ENCODE data around the gene CENPN.

CENPN gene, protein sequence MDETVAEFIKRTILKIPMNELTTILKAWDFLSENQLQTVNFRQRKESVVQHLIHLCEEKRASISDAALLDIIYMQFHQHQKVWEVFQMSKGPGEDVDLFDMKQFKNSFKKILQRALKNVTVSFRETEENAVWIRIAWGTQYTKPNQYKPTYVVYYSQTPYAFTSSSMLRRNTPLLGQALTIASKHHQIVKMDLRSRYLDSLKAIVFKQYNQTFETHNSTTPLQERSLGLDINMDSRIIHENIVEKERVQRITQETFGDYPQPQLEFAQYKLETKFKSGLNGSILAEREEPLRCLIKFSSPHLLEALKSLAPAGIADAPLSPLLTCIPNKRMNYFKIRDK

DNA sequence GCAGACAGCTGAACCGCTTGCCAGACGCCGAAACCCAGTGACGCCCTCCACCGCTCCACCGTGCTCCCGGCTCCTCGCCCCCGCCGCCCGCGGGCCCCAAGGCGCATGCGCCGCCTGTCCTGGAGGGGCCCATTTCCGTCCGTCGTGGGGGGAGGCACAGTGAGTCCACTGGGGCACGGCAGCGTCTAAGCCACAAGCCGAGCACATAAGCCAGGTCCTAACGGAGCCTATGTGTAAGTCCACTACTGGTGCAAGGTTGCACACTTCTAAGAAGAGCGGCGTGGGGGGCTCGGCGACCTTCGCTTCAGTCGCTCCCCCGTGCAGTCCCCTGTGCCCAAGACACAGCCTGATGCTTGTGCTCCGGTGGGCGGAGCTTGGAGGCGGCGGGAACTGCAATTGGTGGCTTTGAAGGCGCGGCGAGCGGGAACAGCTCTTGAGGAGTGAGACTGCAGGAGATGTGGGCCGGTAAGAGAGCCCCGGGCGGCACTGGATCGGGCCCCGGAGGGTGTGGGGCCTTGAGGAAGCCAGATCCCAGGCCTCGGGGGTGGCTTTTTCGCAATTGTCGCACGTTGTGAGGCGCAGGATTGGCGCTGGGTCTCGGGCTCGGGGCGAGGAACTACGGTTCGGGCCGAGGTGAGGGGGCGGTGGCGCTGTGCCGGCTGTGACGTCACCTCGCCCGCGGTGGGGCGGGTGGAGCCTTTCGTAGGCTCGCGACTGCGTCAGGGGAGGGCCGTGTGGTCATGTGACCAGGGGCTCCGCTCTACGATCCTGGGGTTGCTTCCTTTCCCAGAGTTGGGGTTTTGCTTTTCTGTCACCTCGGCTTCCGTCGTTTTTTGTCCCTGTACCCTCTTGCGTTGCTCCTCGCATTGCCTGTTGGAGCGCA, at the start of gene CENPN, which contains the start of gene CMC2:
Gene CENPN, plus strand, starts transcription at position 402 of the 883 bp plus-strand sequence. CDS start 4,726 bp downstream, outside the sequence.
Gene CMC2, minus strand, starts transcription at position 73 of the 883 bp plus-strand sequence. CDS start 9,491 bp downstream, outside the sequence.
- peak; percentile 98 for DNase-seq
- in situ Hi-C loops (cut with MboI; ENCODE audit: low pct_unique_long_range_greater_than_20kb, low sequenced_read_pairs), result no loop called here

DNA sequence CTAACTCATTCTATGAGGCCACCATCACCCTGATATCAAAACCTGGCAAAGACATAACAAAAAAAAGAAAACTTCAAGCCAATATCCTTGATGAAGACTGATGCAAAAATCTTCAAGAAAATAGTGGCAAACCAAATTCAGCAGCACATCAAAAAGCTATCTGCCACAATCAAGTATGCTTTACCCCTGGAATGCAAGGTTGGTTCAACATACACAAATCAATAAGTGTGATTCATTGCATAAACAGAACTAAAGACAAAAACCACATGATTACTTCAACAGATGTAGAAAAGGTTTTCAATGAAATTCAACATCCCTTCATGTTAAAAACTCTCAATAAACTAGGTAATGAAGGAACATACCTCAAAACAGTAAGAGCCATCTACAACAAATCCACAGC, 48.7 kb upstream of the CENPN start:
- in situ Hi-C loops (cut with MboI; ENCODE audit: low pct_unique_long_range_greater_than_20kb, low sequenced_read_pairs), result no loop called here
- no peak for DNase-seq

DNA sequence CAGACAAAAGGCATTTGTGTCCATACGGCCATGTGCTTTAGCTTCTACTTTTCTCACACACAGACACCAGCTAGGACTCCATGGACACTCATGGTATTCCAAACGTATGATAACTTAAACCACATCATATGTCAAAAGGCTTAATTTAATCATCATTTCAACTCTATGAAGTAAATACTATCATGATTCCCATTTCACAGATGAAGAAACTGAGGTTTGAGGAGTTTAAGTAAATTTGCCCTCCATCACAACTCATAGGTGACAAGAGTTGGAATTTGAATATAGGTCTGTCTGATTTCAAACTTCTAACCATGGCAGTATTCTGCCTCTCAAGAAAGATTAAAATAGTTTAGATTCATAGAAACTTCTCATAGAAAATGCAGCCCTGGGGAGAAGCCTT, 44.1 kb upstream of the CENPN start:
- in situ Hi-C loops (cut with MboI; ENCODE audit: low pct_unique_long_range_greater_than_20kb, low sequenced_read_pairs), result no loop called here

DNA sequence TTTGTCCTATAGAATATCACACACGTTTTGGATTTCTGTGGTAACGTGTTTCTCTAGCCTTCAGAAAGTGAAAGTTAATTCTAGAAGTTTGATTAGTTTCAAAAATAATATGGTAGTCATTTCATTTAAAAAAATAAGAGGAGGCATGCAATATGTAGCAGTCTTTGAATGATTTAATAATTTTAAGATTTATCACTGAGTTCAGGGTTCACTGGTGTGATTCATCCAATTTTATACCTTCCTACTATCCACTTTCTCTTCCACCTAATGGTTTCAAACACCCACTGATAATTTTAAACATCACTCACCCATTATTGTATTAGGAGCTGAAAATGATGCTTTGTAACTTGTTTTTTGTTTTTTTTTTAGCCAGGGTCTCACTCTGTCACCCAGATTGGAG, 42.7 kb upstream of the CENPN start:
- no peak for DNase-seq
- in situ Hi-C loops (cut with MboI; ENCODE audit: low pct_unique_long_range_greater_than_20kb, low sequenced_read_pairs), result no loop called here

More for the DNA sequence above, 44.1 kb upstream of the CENPN start:
- DNase-seq, result no peak

DNA sequence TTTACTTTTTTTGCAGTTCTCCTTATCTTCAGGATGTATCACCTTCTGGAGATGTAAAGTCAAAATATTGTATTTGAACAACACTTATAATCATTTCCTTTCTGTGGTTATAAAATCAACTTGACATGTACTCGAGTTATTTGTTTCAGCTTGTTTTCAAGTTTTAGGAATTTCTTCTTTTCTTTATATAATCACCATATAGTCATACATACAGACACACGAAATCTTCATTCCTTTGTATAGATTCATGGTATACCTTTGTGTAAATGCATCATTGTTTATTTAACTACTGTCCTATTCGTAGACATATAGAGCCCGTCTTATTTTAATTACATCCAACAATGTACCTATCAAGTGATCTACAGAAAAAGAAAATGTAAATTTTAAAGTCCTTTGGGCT, 40.4 kb upstream of the CENPN start:
- in situ Hi-C loops (cut with MboI; ENCODE audit: low pct_unique_long_range_greater_than_20kb, low sequenced_read_pairs), result no loop called here
- DNase-seq, result no peak

DNA sequence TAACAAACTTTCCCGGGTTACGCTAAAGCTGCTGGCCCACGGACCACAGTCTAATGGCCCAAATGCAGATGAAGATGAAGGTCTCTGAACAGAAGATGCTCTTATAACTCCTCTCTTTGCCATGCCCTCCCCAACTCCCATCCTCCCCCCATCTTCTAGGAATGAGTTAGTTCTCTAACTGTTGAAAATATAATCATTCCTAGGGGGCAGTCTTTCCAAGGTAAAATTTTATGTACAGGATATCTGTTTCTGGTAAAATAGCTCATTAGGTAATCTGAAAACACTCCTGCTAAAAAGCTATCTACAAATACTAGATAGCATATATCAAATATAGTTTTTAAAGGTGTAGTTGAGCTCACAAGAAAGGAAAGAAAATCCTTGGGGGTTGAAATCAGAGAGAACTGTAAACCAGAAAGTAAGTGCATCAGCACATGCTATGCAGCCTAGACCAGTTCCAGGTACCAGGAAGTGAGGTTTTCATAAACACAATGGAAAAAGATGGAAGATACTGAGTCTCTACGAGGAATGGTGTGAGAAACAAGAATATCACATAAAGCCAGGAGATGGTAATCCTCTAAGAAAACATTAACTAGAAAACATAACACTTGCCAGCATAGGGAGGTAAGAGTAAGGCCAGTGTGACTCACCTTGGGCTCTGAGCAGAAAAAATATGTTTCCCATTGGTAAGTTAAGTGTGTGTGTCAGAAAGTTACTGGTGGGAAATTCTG, 38.5 kb upstream of the CENPN start:
- no peak for DNase-seq
- in situ Hi-C loops (cut with MboI; ENCODE audit: low pct_unique_long_range_greater_than_20kb, low sequenced_read_pairs), result no loop called here

DNA sequence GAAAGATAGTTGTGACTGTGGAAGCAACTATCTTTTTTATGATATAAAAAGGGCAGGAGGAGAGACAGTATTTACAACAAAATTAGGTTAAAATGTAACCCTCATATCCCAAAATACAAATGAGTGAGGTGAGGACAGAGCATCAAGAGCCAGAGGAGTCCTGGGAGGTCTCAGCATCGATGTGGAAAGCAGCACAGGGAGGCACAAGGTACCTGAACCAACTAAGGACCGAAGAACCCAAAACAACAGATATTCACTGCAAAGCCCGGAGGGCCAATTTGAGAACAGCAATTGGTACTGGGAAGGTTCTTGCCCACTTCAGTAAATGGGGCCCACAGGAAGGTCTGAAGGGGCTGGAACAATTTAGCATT, 37.9 kb upstream of the CENPN start:
- in situ Hi-C loops (cut with MboI; ENCODE audit: low pct_unique_long_range_greater_than_20kb, low sequenced_read_pairs), result no loop called here
- no peak for DNase-seq

DNA sequence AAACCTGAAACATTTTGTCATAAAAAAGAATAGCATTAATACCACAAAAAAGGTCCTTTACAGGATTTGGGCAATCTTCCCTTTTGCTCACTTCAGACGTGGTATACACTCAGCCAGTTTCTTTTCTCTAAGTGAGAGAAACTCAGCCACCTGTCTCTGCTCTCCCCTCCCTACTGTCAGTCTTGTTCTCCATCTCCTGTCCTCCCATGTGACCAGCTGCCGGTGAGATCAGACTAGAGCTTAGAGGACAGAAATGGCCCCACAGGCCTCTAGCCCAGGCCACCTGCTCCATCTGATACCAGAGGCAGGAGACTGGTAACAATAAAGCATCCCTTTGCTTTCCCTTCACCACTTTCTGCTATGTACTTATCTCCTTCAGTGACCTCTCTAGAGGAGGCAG, 35.2 kb upstream of the CENPN start:
- DNase-seq, result no peak
- in situ Hi-C loops (cut with MboI; ENCODE audit: low pct_unique_long_range_greater_than_20kb, low sequenced_read_pairs), result no loop called here

DNA sequence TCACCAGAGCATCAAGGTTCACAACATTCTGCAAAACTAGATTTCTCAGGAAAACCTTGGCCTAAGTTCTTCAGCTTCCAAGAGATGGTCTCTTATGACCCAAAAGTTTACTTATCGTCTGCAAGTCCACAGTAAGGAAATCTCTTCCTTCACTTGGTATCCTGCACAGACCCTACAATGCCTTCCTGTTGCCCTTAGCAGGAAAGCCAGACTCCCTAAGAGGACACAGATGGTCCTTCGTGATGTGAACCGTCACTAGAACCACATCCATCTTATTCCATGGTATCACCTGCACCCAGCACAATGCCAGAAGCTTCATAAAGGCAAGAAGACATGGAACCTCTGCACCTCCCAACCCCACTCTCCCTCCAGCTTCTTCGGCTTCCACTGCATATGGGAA, 34.4 kb upstream of the CENPN start:
- DNase-seq, result no peak
- in situ Hi-C loops (cut with MboI; ENCODE audit: low pct_unique_long_range_greater_than_20kb, low sequenced_read_pairs), result no loop called here

DNA sequence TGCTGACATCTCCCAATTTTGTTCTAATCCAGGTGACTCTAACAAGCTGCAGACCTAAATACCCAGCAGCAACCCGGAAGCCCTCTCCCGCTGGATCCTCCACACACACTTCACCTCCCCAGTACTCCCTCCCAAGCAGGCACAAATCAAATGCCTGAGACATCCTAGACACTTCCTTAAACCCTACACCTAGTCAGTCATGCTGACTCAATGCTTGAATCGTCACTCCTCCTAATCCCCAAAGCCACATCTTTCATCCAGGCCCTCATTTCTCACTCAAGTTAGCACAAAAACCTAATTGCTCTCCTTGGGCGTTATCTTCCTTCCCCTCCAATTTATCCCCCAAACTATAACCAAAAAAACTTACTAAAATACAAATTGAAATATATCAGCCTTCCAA, 33.0 kb upstream of the CENPN start:
- no peak for DNase-seq

DNA sequence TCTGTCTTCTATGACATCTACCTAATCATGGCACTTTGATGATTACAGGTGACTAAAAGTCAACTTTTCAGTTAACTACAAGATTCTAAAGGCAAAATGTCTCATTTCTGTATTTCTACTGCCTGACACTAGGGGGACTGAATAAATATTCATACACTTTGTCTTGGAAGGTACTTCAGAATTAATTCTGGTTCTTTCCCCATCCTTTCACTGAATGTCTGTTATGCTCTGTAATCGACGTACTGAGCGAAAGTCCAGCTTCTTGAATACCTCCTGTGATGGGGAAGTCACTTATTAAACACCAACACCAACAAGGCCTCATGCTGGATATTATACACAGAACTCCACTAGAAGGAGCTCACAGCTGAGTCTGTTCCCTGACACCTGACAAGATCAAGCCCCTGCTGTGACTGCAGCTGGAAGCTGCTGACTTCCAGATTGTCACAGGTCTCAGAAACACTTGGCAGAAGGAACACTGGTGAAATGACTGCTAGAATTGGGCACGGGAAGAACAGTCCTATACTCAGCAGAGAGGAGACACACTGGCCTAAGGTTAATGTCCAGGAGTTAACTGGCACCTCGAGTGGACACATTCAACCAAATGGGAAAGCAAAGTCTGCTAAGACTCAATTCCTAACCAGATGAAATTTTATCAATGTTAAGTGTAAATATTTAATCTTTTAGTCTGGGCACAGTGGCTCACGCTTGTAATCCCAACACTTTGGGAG, 32.2 kb upstream of the CENPN start:
- in situ Hi-C loops (cut with MboI; ENCODE audit: low pct_unique_long_range_greater_than_20kb, low sequenced_read_pairs), result no loop called here
- peak; percentile 4 for DNase-seq

More for the DNA sequence above, 33.0 kb upstream of the CENPN start:
- in situ Hi-C loops (cut with MboI; ENCODE audit: low pct_unique_long_range_greater_than_20kb, low sequenced_read_pairs), result no loop called here

DNA sequence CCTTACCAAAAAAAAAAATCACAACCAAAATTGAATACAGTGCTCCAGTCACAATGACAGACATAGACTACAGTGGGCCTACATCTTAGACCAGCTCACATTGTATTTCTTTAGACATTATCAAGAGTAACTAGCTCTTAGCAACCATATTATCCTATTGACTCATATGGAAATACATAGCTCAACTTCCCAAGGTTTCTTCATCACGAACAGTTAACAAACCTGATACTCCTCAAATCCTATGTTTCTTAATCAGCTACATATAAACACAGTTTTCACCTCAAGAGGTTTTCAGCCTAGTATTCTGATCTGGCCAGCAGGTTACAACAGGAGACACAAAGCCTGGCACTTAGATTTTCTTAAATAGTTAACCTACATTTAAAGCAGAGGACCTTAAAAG, 30.1 kb upstream of the CENPN start:
- no peak for DNase-seq
- in situ Hi-C loops (cut with MboI; ENCODE audit: low pct_unique_long_range_greater_than_20kb, low sequenced_read_pairs), result no loop called here

DNA sequence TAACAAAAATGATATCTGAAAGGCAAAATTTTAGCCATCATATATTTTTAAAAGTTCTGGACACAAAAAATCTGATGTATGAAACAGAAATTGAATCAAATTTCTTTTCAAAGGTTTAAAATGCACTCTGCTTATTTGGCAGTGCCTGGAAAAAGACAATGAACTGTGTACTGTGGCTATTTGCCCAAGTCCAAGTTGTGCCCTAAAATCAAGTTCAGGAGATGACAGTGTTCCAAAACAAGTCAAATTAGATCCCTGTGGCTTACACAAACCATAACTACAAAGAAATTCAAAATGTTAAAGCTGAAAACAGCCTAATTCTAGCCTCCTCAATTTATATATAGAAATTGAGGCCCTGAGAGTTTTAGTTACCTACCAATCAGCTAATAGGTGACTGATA, 25.9 kb upstream of the CENPN start:
- in situ Hi-C loops (cut with MboI; ENCODE audit: low pct_unique_long_range_greater_than_20kb, low sequenced_read_pairs), result no loop called here

DNA sequence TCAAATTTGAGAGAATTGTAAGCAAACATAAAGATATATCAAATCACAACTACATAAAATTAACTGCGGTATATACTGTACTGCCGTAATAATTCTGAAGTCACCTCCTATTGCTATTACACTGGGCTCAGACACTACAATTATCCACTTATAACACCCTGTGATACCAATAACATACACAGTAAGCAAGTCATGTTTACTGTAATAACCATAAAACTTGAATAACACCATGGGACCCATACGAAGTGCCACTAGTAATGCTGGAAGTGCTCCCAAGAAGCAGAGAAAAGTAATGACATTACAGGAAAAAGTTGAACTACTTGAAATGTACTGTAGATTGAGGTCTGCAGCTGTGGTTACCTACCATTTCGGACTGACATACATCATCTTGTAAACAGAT, 24.4 kb upstream of the CENPN start:
- DNase-seq, result no peak
- in situ Hi-C loops (cut with MboI; ENCODE audit: low pct_unique_long_range_greater_than_20kb, low sequenced_read_pairs), result no loop called here

More for the DNA sequence above, 25.9 kb upstream of the CENPN start:
- DNase-seq, result no peak

DNA sequence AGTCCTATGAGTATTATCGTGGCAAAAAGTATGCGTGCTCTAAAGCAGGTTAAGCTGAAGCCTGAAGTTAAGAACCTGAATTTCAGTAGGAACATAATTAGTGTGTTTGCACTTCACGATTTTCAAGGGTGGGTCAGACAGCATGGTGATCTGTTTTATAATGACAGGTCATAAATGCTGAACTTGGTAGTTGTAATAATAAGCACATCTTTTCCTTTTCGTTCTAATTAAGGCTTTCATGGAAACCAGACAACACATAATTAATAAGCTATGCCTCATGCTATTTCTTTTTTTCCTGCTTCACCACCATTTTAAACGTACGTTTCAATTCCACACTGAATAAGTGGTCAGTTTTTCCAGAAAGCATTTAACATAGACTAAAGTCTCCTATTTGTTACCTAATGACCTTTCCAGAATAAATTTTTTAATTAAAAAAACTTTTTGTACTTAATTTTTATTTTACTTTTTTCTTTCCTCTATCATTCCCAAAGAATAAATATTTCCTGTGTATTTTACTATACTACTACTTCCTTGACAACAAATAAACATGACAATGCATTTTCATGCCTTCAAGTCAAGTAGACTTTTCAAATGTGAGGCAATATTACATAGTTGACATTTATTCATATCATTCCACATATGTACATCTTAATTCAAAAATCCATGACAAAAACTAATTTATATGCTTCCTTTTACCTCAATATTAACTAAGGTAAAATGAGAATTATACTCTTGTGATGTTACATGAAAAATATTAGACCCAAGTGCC, 22.7 kb upstream of the CENPN start:
- DNase-seq, result no peak
- in situ Hi-C loops (cut with MboI; ENCODE audit: low pct_unique_long_range_greater_than_20kb, low sequenced_read_pairs), result no loop called here

DNA sequence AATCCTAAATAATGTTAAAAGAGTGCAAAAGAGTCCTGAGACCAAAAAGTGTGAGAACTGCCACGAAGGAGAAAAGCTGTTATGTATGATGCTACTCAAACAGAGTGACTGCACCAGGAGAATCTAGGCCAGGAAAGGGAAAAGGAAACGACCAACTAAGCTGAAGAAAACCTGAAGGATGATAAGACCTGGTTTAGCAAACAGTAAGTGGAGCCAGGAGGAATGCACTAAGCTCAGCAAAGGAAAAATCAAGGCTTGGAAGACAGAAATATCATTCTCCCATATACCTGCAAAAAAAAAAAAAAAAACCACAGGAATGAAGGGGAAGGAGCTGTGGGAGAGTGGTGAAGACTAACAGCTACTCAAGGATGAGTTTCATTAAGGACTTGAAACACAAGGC, 21.4 kb upstream of the CENPN start:
- no peak for DNase-seq
- in situ Hi-C loops (cut with MboI; ENCODE audit: low pct_unique_long_range_greater_than_20kb, low sequenced_read_pairs), result no loop called here

DNA sequence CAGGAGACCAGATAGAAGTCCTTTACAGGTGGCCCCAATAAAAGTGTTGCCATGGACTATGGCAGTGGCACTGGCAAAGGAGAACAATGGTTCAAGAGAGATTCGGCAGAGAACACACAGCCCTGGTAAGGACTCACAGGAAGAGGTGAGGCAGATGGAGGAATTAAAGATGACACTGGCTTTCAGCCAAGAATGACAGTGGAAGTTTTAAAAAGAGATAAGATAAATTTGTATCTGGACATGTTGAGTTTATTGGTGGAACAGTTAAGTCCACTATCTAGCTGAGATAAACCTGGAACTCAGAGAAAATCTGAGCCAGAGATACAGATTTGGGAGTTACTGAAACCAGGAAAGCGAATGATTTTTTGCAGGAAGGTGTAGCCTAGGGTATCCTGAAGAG, 20.5 kb upstream of the CENPN start:
- in situ Hi-C loops (cut with MboI; ENCODE audit: low pct_unique_long_range_greater_than_20kb, low sequenced_read_pairs), result no loop called here
- peak; percentile 65 for DNase-seq

DNA sequence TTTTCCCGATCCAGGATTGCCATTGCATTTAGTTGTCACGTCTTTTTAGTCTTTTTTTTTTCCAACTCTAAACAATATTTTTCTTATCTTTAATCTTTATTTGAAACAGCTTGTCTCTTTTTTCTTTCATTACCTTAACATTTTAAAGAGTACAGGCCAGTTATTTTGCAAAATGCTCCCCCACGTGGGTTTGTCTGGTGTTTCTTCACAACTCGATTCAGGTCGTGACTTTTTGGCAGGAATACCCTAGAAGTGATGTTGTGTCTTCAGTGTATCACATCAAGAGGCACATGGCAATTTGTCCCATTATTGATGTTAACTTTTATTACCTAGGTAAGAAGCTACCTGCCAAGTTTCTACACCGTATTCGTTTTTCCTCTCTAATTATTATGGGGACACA, 18.3 kb upstream of the CENPN start:
- DNase-seq, result no peak
- in situ Hi-C loops (cut with MboI; ENCODE audit: low pct_unique_long_range_greater_than_20kb, low sequenced_read_pairs), result no loop called here

Measured in KBM-7 (cell line).